DOHH2 (cell line): ENCODE data around the gene ERCC8.
"Not testable (repeated sequence)": the region's sequence is repeated elsewhere in the genome, so short reads cannot be mapped to it uniquely, and the experiment has no call there.

ENCODE experiments used
- H3F3A ChIP-seq: fragments of 200-600 bp; sonication (generic), shearing (Covaris generic); 2 replicates; pipeline ENCODE4 v1.6.0; 2016; ENCODE audit warnings: antibody characterized with exemption, mild to moderate bottlenecking; ENCODE audit not compliant: control insufficient read depth, insufficient read depth
- H3K27ac ChIP-seq: fragments of 200-600 bp; sonication (generic); 2 replicates; pipeline ENCODE4 v1.5.1; 2014; ENCODE audit warnings: low read depth, mild to moderate bottlenecking, low read length, moderate library complexity
- H3K27me3 ChIP-seq: fragments of 200-600 bp; sonication (generic); 2 replicates; pipeline ENCODE4 v1.6.1; 2014; ENCODE audit warnings: mild to moderate bottlenecking, low read length, mixed read lengths; ENCODE audit not compliant: control insufficient read depth
- H3K36me3 ChIP-seq: fragments of 200-600 bp; sonication (generic); 2 replicates; pipeline ENCODE4 v1.6.1; 2014; ENCODE audit warnings: mild to moderate bottlenecking, low read length, moderate library complexity, mixed read lengths; ENCODE audit not compliant: control insufficient read depth
- H3K4me1 ChIP-seq: fragments of 200-600 bp; sonication (generic); 2 replicates; pipeline ENCODE4 v1.6.1; 2014; ENCODE audit warnings: mild to moderate bottlenecking, low read length, mixed read lengths; ENCODE audit not compliant: control insufficient read depth
- H3K4me2 ChIP-seq: fragments of 200-600 bp; sonication (generic); 2 replicates; pipeline ENCODE4 v1.6.0; 2014; ENCODE audit warnings: mild to moderate bottlenecking, low read length, moderate library complexity
- H3K4me3 ChIP-seq: fragments of 200-600 bp; sonication (generic); 2 replicates; pipeline ENCODE4 v1.5.1; 2014; ENCODE audit warnings: mild to moderate bottlenecking, low read length, mixed read lengths
- H3K79me2 ChIP-seq: fragments of 200-600 bp; sonication (generic); 2 replicates; pipeline ENCODE4 v1.6.1; 2014; ENCODE audit warnings: mild to moderate bottlenecking, low read length, mixed read lengths; ENCODE audit not compliant: control insufficient read depth
- H3K9me2 ChIP-seq: fragments of 200-600 bp; sonication (generic); replicated peaks from 2 replicates; pipeline ENCODE4 v1.6.1; 2014; ENCODE audit warnings: mild to moderate bottlenecking, low read length, mixed read lengths; ENCODE audit not compliant: control insufficient read depth
- H3K9me3 ChIP-seq: fragments of 200-600 bp; sonication (generic); 2 replicates; pipeline ENCODE4 v1.6.1; 2014; ENCODE audit warnings: antibody characterized with exemption, low read length, mixed read lengths; ENCODE audit not compliant: control insufficient read depth, insufficient read depth
- H4K20me1 ChIP-seq: fragments of 200-600 bp; sonication (generic); 2 replicates; pipeline ENCODE4 v1.6.0; 2014; ENCODE audit warnings: low read depth, mild to moderate bottlenecking, antibody characterized with exemption, low read length, moderate library complexity; ENCODE audit not compliant: control insufficient read depth, insufficient read depth
- CTCF ChIP-seq: fragments of 200-600 bp; sonication (generic); IDR thresholded peaks from one replicate; pipeline ENCODE4 v1.5.1; 2014; ENCODE audit warnings: antibody characterized with exemption, mild to moderate bottlenecking, low read depth, low read length; ENCODE audit not compliant: poor library complexity, severe bottlenecking
- EZH2phosphoT487 ChIP-seq: fragments of 200-600 bp; sonication (generic); IDR thresholded peaks from 2 replicates; pipeline ENCODE4 v1.6.1; 2017; ENCODE audit warnings: borderline replicate concordance, mild to moderate bottlenecking, antibody characterized with exemption, low read length, moderate library complexity, mixed read lengths

The ERCC8 gene

GRCh38 chr5:60870857-60871256 lies 74.0 kb downstream of the ERCC8 start:
- no peak overlapping the region for H3K4me2 ChIP-seq
- H4K20me1 ChIP-seq = no peaks in the 10 kb centered on the region
- no peaks in the 10 kb centered on the region for H3F3A ChIP-seq
- H3K27ac ChIP-seq = no peak overlapping the region
- no peaks in the 10 kb centered on the region for H3K9me2 ChIP-seq
- H3K36me3 ChIP-seq = no peaks in the 10 kb centered on the region
- H3K79me2 ChIP-seq = no peaks in the 10 kb centered on the region
- H3K4me1 ChIP-seq = no peaks in the 10 kb centered on the region
- TF ChIP-seq EZH2phosphoT487 (no peak), CTCF (no peak)
- H3K27me3 ChIP-seq = no peaks in the 10 kb centered on the region
- no peak overlapping the region for H3K4me3 ChIP-seq
- H3K9me3 ChIP-seq = peaks cover 4% of the 10 kb centered on the region; the same call in 1 of the 2 replicates

- H3K9me2 ChIP-seq, H3F3A ChIP-seq, H3K36me3 ChIP-seq, H3K4me2 ChIP-seq, H3K4me1 ChIP-seq, H3K27me3 ChIP-seq, H3K79me2 ChIP-seq, H3K4me3 ChIP-seq, H3K27ac ChIP-seq, H4K20me1 ChIP-seq, H3K9me3 ChIP-seq: not testable (repeated sequence)
Measured at GRCh38 chr5:60860572-60860971, 84.3 kb downstream of the ERCC8 start.

GRCh38 chr5:60856066-60856465 lies 88.8 kb downstream of the ERCC8 start:
- Histone ChIP-seq H4K20me1 (no peaks in the 10 kb centered on the region), H3K4me1 (no peaks in the 10 kb centered on the region), H3K27me3 (no peaks in the 10 kb centered on the region), H3K79me2 (no peaks in the 10 kb centered on the region), H3K9me3 (no peaks in the 10 kb centered on the region), H3F3A (no peaks in the 10 kb centered on the region), H3K4me2 (no peak overlapping the region), H3K9me2 (no peaks in the 10 kb centered on the region), H3K36me3 (no peaks in the 10 kb centered on the region), H3K4me3 (no peak overlapping the region), H3K27ac (no peak overlapping the region)
- no peak for TF ChIP-seq EZH2phosphoT487
- no peak for TF ChIP-seq CTCF

- no peaks in the 10 kb centered on the region for H3F3A ChIP-seq
- no peaks in the 10 kb centered on the region for H3K9me3 ChIP-seq
- H4K20me1 ChIP-seq = no peaks in the 10 kb centered on the region
- TF ChIP-seq CTCF (no peak), EZH2phosphoT487 (no peak)
- no peaks in the 10 kb centered on the region for H3K4me1 ChIP-seq
- no peak overlapping the region for H3K4me3 ChIP-seq
- no peaks in the 10 kb centered on the region for H3K79me2 ChIP-seq
- H3K27ac ChIP-seq = no peak overlapping the region
- H3K27me3 ChIP-seq = 0 out of 2 replicates have a peak, but pooled peaks cover 2% of the 10 kb centered on the region
- H3K9me2 ChIP-seq = no peaks in the 10 kb centered on the region
- H3K4me2 ChIP-seq = no peak overlapping the region
- H3K36me3 ChIP-seq = no peaks in the 10 kb centered on the region
Measured at GRCh38 chr5:60852940-60853339, 91.9 kb downstream of the ERCC8 start.
